Nucleus accumbens (tissue), 56 donors: ENCODE data around the gene CUTA.
"Not testable (repeated sequence)": the region's sequence is repeated elsewhere in the genome, so short reads cannot be mapped to it uniquely, and the experiment has no call there.

Experiments
- DNase-seq, 56 donors: peaks; one replicate each; lab custom pipeline; 2025; lab: John Stamatoyannopoulos, UW

CUTA gene

GRCh38 chr6:33379184-33379583 is 38.7 kb downstream of the CUTA start:
- DNase-seq, result not testable (repeated sequence)

DNA sequence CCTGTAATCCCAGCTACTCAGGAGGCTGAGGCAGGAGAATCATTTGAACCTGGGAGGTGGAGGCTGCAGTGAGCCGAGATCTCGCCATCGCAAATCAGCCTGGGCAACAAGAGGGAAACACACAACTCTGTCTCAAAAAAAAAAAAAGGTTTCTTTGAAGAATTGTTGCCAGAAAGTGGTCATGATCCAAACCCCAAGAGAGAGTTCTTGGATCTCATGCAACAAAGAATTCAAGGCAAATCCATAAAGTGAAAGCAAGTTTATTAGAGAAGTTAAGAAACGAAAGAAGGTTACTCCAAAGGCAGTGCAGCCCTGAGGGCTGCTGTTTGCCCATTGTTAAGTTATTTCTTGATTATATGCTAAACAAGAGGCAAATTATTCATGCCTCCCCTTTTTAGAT is 40.7 kb downstream of the CUTA start:
- DNase-seq, result no peak

DNA sequence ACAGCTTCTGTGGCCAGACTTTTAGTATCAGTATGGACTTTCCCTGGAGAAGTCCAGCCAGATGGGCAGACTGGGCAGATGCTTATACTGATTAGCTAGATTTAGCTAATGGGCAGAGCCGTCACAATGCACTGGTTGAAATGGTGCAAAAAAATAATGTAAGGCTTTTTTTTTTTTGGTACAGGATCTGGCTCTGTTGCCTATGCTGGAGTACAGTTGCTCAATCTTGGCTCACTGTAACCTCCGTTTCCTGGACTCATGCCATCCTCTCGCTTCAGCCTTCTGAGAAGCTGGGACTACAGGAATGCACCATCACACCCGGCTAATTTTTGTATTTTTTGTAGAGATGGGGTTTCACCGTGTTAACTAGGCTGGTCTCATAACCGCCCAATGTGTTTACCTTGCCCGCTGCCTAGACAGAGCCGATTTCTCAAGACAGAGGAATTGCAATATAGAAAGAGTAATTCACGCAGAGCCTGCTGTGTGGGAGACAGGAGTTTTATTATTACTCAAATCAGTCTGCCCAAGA is 42.7 kb downstream of the CUTA start:
- peak in 10 of 56 donors; percentile 1 to 30 (median 3) for DNase-seq

GRCh38 chr6:33373960-33374910 is 43.7 kb downstream of the CUTA start:
- no peak for DNase-seq

GRCh38 chr6:33372526-33373123 is 45.3 kb downstream of the CUTA start:
- no peak for DNase-seq

GRCh38 chr6:33371901-33372300 is 46.0 kb downstream of the CUTA start:
- not testable (repeated sequence) for DNase-seq

- DNase-seq, result not testable (repeated sequence)
Measured at GRCh38 chr6:33367715-33368025, 50.2 kb downstream of the CUTA start.

DNA sequence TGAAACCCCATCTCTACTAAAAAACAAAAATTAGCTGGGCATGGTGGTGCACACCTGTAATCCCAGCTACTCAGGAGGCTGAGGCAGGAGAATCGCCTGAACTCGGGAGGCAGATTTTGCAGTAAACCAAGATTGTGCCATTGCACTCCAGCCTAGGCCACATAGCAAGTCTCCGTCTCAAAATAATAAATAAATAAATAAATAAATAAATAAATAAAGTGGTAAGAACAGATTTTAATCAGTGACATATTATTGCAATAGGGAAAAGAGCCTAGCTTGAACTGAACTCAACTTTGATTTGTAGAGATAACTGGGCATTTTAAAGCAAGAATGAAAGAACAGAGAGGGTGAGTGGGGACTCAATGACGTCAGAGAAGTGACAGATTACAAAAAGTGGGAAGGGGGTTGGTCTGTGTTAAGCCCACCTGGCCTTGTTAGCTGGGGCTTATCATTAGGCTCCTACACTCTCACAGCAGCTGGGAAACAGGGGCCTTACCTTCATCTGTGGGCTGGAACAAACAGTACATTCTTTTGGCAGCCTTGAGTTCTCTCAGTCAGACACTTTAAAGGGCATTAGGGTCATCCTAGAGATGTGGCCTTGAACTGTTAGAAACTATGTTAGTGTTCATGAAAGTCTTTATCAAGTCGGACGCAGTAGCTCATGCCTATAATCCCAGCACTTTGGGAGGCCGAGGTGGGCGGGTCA is 50.7 kb downstream of the CUTA start:
- DNase-seq, result no peak
